ENCODE measurements around the gene DLG5.

DNA sequence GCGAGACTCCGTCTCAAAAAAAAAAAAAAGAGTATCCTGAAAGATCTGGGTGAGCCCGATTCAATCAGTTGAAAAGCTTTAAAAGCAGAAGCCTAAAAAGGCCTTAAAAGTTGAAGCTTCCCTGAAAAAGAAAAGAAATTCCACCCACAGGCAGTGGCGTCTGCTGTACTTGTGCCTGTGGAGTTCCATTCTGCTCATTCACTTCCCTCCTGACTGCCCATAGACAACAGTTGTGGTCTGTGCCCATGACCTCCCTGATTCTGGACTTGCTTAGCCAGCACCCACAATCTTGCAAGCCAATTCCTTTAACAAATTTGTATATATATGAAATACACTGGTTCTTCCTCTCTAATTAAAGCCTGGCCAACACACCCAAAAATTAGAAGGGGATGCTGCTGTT lies 141.7 kb downstream of the DLG5 start:
- no peak for TF ChIP-seq CTCF (IDR thresholded peaks at IDR 0.05 in 4 of 5, conservative IDR thresholded peaks at IDR 0.05 in 1 of 5)
- TF ChIP-seq POLR2A (IDR thresholded peaks at IDR 0.05): no peak

All from gastrocnemius medialis (tissue), 4 donors.